ENCODE data around the gene SPRR2G. TPM values are rescaled to one million over a fixed set of nuclear protein-coding genes. Genes with fewer than 3 reads are reported as not detected.
A peak's percentile ranks its signal among the peaks of the same experiment; 100 is the strongest.

The SPRR2G gene
- total RNA-seq, 1 experiment from 2014 or later: not detected

DNA sequence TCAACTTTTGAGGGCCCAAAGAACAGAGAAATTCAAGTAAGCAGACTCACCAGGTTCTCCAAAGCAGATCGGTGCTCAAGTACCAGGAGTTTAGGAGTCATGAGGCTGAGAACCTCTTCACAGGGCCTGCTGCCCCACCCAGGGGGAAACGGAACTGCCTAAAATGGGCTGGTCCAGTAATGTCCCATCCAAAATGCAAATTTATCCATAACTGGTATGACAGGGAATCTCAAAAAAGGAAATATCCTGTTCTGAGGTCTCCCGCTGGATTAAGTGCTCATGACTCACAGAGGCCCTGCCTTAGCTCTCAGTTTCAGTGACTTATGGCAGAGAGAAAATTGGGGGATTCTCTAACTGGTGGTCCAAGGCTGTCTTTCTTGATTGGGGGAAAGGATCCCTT is 9.3 kb downstream of the SPRR2G start:
- TF ChIP-seq EZH2 (IDR thresholded peaks at IDR 0.05; ENCODE audit: low read length, unreplicated experiment) (no peak), EZH2phosphoT487 (IDR thresholded peaks at IDR 0.05; ENCODE audit: borderline replicate concordance, low read length) (no peak)
- TF ChIP-seq, protein P1, sequence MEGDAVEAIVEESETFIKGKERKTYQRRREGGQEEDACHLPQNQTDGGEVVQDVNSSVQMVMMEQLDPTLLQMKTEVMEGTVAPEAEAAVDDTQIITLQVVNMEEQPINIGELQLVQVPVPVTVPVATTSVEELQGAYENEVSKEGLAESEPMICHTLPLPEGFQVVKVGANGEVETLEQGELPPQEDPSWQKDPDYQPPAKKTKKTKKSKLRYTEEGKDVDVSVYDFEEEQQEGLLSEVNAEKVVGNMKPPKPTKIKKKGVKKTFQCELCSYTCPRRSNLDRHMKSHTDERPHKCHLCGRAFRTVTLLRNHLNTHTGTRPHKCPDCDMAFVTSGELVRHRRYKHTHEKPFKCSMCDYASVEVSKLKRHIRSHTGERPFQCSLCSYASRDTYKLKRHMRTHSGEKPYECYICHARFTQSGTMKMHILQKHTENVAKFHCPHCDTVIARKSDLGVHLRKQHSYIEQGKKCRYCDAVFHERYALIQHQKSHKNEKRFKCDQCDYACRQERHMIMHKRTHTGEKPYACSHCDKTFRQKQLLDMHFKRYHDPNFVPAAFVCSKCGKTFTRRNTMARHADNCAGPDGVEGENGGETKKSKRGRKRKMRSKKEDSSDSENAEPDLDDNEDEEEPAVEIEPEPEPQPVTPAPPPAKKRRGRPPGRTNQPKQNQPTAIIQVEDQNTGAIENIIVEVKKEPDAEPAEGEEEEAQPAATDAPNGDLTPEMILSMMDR (conservative IDR thresholded peaks at IDR 0.05; ENCODE audit: low read depth, low read length): no peak
- H3K36me3 ChIP-seq (ENCODE audit: low read depth, low read length): no peaks in the 10 kb centered on the region
- peak; percentile 25 for DNase-seq
- H3K9me2 ChIP-seq (replicated peaks; ENCODE audit: low read length): no peaks in the 10 kb centered on the region
- H3K9ac ChIP-seq (ENCODE audit: low read length): no peak overlapping the region
- intact Hi-C loops (cut with micrococcal nuclease): no loop called here
- H3K27me3 ChIP-seq (ENCODE audit: low read length): peaks cover 87% of the 10 kb centered on the region
- ATAC-seq: no peak
- BruUV-seq (replicated peaks): no TSS peak
- ChIA-PET CTCF (no interaction called here), POLR2A (ENCODE audit: unreplicated experiment) (no interaction called here)
- H3K9me3 ChIP-seq (ENCODE audit: low read length): no peaks in the 10 kb centered on the region
- no peaks in the 10 kb centered on the region for H3K4me1 ChIP-seq (ENCODE audit: insufficient read depth, low read length)
- no peak overlapping the region for H3K27ac ChIP-seq (ENCODE audit: low read length)
- H3K4me3 ChIP-seq (ENCODE audit: low read length): no peak overlapping the region
- no peaks in the 10 kb centered on the region for H3K79me2 ChIP-seq (ENCODE audit: low read length)
- H2AFZ ChIP-seq (ENCODE audit: low read length): no peak overlapping the region
- no peaks in the 10 kb centered on the region for H3F3A ChIP-seq (ENCODE audit: low read length, unreplicated experiment)
- no peak overlapping the region for H3K4me2 ChIP-seq (ENCODE audit: low read length)
- no peaks in the 10 kb centered on the region for H4K20me1 ChIP-seq (ENCODE audit: low read length)

DNA sequence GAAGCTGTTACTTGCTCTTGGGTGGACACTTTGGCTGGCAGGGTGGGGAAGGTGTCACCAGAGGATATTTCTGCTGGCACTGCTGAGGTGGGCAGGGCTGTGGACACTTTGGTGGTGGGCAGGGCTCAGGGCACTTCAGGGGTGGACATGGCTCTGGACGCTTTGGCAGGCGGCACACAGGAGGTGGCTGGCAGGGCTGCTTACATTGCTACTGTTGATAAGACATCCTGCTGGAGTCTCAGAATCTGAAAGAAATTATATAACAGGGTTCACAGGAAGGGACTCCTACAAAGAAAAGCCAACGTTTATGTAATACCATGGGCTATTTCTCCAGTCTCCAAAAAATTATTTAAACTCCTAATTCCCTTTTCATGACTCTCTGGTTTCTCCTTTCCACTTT is 10.2 kb downstream of the SPRR2G start:
- no peaks in the 10 kb centered on the region for H3F3A ChIP-seq (ENCODE audit: low read length, unreplicated experiment)
- no peak overlapping the region for H3K27ac ChIP-seq (ENCODE audit: low read length)
- H3K9me2 ChIP-seq (replicated peaks; ENCODE audit: low read length): no peaks in the 10 kb centered on the region
- H3K79me2 ChIP-seq (ENCODE audit: low read length): no peaks in the 10 kb centered on the region
- ChIA-PET CTCF (no interaction called here), POLR2A (ENCODE audit: unreplicated experiment) (no interaction called here)
- TF ChIP-seq EZH2phosphoT487 (IDR thresholded peaks at IDR 0.05; ENCODE audit: borderline replicate concordance, low read length): no peak
- TF ChIP-seq, protein P1 (conservative IDR thresholded peaks at IDR 0.05; ENCODE audit: low read depth, low read length): no peak
- no peak for TF ChIP-seq EZH2 (IDR thresholded peaks at IDR 0.05; ENCODE audit: low read length, unreplicated experiment)
- BruUV-seq (replicated peaks): no TSS peak
- no peak overlapping the region for H3K4me3 ChIP-seq (ENCODE audit: low read length)
- no peaks in the 10 kb centered on the region for H4K20me1 ChIP-seq (ENCODE audit: low read length)
- no peak overlapping the region for H3K4me2 ChIP-seq (ENCODE audit: low read length)
- DNase-seq: no peak
- H3K36me3 ChIP-seq (ENCODE audit: low read depth, low read length): no peaks in the 10 kb centered on the region
- intact Hi-C loops (cut with micrococcal nuclease): no loop called here
- no peaks in the 10 kb centered on the region for H3K4me1 ChIP-seq (ENCODE audit: insufficient read depth, low read length)
- ATAC-seq: no peak
- H3K27me3 ChIP-seq (ENCODE audit: low read length): peaks cover 81% of the 10 kb centered on the region
- no peak overlapping the region for H2AFZ ChIP-seq (ENCODE audit: low read length)
- H3K9ac ChIP-seq (ENCODE audit: low read length): no peak overlapping the region
- H3K9me3 ChIP-seq (ENCODE audit: low read length): no peaks in the 10 kb centered on the region

DNA sequence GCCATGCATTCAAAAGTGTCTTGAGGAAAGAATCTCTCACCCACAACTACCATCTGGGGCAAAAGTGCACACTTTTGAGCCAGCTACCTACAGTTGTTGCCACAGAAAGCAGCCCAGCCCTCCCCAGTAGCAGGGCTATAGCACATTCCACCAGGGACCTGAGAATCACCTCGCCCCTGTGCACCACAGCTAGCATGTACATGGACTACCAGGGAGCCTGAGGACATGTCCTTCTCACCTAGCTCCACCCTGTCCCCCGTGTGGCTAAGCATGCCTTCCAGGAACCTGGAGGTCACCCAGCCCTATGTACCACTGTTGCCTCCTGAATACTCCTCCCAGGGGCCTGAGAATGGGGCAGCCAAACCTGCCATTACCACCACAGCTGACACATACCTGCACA is 16.9 kb downstream of the SPRR2G start:
- no TSS peak for BruUV-seq (replicated peaks)
- Histone ChIP-seq H3K9ac (ENCODE audit: low read length) (no peak overlapping the region), H3K9me3 (ENCODE audit: low read length) (no peaks in the 10 kb centered on the region), H4K20me1 (ENCODE audit: low read length) (no peaks in the 10 kb centered on the region), H3K4me2 (ENCODE audit: low read length) (no peak overlapping the region), H3K79me2 (ENCODE audit: low read length) (no peaks in the 10 kb centered on the region), H3K27me3 (ENCODE audit: low read length) (peaks cover 39% of the 10 kb centered on the region), H3K27ac (ENCODE audit: low read length) (no peak overlapping the region), H3F3A (ENCODE audit: low read length, unreplicated experiment) (no peaks in the 10 kb centered on the region), H3K4me1 (ENCODE audit: insufficient read depth, low read length) (no peaks in the 10 kb centered on the region), H3K36me3 (ENCODE audit: low read depth, low read length) (no peaks in the 10 kb centered on the region), H2AFZ (ENCODE audit: low read length) (no peak overlapping the region), H3K4me3 (ENCODE audit: low read length) (no peak overlapping the region), H3K9me2 (replicated peaks; ENCODE audit: low read length) (no peaks in the 10 kb centered on the region)
- intact Hi-C loops (cut with micrococcal nuclease): no loop called here
- TF ChIP-seq EZH2phosphoT487 (IDR thresholded peaks at IDR 0.05; ENCODE audit: borderline replicate concordance, low read length): no peak
- TF ChIP-seq, protein P1 (conservative IDR thresholded peaks at IDR 0.05; ENCODE audit: low read depth, low read length): no peak
- TF ChIP-seq EZH2 (IDR thresholded peaks at IDR 0.05; ENCODE audit: low read length, unreplicated experiment): no peak
- ChIA-PET POLR2A (ENCODE audit: unreplicated experiment) (no interaction called here), CTCF (no interaction called here)
- ATAC-seq (no peak), DNase-seq (no peak)

Data from PC-3 (cell line).